ENCODE data around the gene POFUT1.
"Not testable (repeated sequence)": the region's sequence is repeated elsewhere in the genome, so short reads cannot be mapped to it uniquely, and the experiment has no call there.

The POFUT1 gene

DNA sequence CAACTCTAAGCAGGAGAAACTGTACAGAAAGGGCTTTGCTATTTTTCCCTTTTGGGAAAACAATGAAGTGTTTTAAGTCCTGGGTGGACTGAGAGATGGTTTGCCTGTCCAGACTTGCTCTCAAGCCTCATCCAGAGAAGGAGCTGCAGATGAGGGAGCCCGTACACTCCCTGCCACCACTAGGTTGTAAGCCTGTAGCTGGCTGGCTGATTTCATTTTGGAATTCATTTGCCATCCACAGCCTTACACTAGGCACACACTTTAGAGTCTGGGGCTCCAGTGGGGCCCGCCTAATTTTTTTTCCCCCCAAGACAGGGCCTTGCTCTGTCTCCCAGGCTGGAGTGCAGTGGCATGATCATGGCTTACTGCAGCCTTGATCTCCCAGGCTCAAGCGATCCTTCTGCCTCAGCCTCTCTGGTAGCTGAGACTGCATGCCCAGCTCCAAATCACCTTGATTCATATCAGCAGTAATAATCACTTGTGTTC, 28.4 kb downstream of the POFUT1 start:
- DNase-seq: no peak

DNA sequence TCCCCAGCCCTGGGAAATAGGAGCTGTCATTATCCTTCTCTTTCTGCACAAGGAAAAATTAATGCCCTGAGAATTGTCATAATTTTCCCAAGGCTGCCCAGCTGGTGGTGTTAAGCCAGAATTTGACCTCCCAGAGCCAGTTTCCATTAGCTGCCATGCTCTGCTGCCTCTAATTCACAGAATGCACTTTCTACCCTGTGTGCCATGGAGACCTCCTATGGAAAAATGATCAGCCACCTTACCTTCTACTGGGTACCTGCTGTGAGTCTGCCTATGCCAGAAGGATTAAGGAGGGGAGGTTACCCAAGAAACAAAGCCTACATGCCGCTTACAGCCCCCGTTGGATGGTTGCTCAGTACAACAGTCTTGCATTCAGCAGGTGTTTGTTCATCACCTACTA, 29.1 kb downstream of the POFUT1 start:
- DNase-seq: no peak

DNA sequence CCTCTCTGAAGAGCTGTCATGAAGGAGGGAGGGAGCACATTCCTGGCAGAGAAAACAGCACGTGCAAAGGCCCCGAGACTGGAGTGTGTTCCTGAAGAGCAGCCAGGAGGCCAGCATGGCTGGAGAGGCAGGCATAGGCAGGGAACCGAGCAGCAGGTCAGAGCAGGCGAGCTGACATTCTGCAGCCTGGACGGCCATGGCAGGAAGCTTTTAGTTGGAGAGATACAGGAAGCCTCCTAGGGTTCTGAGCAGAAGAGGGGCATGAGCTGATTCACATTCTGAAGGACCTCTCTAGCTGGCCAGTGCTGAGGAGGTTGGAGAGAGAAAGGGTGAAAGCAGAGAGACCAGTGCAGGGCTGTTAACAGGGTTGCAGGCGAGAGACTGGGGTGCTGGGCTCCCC, 29.7 kb downstream of the POFUT1 start:
- no peak for DNase-seq

DNA sequence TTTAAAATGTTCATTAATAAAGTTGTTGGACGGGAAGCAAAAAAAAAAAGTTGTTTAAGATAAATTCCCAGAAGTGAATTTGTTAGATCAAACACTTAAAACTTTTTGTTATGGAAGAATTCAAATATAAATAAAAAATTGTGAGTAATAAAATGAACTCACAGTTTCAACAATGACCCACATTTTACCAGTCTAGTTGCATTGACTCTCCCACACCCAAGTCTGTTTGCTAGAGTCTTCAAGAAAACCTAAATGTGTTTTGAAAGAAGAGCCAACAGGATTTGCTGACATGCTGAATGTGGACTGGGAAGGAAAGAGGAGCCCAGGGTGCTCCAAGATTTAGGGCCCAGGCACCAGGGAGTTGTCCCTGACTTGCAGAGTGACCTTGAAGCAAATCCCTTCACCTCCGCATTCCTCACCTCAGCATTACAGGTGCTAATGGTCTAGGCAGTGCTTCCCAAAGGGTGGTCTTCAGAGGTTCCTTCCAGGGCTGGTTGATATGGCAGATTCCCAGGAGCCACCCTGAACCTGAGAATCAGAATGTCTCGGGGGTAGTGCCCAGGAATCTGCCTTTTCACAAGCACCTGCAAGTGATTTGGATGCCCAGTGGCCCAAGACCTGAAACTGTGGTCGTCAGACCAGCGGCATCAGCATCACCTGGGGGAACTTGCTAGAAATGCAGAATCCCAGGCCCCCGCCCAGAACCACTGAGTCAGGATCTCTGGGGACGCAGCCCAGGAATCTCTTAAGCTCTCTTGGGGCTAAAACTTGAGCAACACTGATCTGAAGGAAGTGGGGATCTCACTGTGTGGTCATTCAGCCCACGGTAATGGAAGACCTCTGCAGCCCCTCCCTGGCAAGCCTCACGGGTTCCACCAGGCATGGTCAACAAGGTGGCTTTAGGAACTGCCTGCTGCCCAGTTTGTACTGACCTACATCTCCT, 31.1 kb downstream of the POFUT1 start:
- no peak for DNase-seq

DNA sequence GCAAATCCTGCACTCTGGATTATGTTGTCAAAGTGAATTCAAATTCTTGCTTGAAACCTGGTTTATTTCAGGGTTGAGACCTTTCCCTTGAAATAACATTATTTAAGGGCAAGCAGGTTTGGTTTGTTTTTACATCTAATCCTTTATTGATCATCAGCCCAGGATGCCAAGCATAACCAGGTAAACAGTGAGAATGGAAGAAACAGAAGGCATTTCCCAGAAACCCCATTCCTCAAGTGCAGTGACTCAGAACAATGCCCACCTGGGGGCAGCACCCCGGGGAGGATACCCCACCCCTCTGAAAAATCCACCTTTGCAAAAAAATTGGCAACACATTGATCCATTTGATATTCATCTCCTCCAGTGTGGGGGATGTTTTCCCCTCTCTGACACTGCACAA, 32.5 kb downstream of the POFUT1 start:
- no peak for DNase-seq

DNA sequence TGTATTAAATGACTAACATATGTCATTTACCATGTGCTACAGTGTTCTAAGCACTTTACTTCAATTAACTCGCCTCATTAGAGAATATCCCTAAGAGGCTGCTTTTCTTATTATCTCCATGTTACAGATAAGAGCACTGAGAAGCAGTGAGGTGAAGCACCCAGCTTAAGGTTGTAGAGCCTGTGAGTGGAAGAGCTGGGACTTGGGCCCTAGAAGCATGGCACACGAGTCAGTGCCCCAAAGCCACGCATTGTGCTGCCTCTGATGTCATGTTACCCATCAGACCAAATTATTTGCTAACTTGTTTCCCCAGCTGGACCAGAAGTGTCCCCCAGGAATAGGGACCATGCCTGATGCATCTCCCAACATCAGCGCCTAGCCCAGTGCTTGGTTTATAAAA, 34.1 kb downstream of the POFUT1 start:
- DNase-seq: no peak

DNA sequence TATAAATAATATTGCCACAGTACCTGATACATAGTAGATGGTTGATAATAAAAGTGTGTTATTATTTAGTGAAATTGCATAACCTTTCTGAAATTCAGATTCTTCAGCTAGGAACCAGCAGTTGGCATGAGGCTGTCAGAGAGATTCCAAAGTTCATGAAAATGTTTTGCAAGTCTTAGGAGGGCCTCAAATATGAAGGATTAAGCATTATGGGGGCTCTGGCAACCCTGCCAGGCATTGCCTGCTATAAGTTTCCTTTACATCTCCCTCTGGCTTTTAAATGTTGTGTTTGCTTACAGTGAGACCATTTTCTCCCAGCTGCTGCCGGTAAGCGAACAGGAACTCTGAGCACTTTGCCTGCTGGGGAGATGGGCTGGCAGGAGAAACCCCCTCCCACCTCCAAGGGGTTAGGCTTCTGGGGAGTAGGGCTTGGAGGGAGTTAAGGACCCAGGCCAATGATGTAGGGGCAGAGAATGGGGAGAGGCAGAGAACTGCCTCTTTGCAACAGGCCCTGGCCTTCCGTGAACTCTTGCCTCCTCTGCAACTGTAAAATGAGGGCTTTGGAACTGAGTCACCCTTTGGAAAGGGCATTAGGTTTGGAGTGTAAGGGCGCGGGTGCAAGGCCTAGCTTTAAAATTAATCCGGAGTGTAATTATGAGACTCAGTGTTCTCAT, 36.6 kb downstream of the POFUT1 start:
- no peak for DNase-seq

DNA sequence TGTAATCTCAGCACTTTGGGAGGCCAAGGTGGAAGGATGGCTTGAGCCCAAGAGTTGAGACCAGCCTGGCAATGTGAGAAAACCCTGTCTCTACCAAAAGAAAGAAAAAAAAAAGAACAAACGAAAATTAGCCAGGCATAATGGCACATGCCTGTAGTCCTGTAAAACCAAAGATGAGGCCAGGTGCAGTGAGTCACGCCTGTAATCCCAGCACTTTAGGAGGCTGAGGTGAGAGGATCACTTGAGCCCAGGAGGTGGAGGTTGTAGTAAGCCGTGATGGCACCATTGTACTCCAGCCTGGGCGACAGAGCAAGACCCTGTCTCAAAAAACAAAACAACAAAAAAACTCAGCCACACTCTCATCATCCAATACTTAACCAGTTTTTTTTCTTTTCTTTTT, 37.3 kb downstream of the POFUT1 start:
- no peak for DNase-seq

DNA sequence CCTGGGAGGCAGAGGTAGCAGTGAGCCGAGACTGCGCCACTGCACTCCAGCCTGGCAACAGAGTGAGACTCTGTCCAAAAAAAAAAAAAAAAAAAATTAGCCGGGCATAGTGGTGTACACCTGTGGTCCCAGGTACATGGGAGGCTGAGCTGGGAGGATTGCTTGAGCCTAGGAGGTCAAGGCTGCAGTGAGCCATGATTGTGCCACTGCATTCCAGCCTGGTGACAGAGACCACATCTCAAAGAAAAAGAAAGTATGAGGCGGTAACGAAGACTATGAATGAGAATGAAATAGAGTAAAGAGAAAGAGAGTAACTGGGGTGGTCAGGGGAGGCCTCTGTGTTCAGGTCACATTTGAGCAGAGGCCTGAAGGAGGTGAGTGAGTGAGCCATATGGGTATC, 38.5 kb downstream of the POFUT1 start:
- not testable (repeated sequence) for DNase-seq

DNA sequence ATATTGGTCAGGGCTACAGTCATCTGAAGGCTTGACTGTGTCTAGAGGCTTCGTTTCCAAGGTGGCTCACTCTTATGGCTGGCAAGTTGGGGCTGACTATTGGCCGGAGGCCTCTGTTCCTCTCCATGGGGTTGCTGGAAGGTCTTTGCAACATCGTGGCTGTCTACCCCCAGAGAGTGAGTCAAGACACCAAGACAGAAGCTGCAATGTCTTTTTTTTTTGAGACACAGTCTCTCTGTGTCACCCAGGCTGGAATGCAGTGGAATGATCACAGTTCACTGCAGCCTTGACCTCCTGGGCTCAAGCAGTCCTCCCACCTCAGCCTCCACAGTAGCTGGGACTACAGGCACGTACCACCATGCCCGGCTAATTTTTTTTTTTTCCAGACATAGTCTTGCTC, 40.4 kb downstream of the POFUT1 start:
- no peak for DNase-seq

DNA sequence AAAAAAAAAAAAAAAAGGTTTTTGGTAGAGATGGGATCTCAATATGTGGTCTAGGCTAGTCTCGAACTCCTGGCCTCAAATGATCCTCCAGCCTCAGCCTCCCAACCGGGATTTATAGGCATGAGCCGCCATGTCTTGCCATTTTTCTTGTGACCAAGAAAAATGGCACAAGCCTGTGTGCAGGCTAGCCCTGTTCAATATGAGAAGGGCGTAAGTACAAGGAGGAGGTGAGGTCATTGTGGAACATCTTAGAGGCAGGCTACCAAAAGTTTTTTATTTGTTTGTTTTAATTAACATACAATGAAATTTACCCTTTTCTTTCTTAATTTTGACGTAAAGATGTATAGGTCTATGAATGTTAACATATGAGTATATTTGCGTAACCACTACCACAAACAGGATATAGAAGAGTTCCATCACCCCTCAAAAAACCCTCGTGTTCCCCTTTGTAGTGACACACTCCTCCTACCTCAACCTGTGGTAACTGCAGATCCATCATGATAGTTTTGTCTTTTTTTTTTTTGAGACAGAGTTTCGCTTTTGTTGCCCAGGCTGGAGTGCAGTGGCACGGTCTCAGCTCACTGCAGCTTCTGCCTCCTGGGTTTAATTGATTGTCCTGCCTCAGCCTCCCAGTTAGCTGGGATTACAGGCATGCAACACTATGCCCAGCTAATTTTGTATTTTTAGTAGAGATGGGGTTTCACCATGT, 41.5 kb downstream of the POFUT1 start:
- peak; percentile 25 for DNase-seq

DNA sequence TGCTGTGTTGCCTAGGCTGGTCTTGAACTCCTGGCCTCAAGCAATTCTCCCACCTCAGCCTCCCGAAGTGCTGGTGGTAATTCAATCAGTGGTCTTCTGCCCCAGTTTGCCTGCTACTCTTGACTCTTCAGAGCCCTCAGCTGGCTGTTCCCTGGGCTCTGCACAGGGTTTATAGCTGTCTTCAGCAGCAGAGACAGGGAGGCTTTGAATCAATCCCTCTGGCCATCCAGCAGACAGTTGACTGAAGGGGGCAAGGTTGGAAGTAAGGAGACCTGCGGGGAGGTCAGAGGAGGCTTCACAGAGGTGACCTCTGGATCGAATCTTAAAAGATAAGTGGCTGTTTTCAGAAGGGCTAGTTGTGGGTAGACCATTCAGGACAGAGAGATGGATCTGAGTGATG, 43.8 kb downstream of the POFUT1 start:
- no peak for DNase-seq

DNA sequence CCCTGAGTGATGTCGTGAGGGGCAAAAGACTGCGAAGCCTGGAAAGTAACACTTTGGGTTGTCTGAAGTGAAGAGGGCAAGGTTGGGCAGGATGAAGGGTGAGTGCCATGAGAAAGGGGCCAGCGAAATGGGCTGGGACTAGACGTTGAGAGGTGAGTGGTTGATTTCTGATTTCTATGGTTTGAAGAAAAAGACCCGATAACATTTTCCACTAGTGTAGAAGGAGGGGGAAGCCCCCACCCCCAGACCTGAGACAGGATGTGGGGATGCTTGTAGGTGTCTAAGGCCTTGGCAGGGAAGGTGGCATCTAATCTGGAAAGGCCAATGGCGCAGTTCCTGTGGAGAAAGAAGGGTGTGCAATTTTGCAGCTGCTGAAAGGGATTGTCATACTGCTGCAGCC, 44.5 kb downstream of the POFUT1 start:
- no peak for DNase-seq

DNA sequence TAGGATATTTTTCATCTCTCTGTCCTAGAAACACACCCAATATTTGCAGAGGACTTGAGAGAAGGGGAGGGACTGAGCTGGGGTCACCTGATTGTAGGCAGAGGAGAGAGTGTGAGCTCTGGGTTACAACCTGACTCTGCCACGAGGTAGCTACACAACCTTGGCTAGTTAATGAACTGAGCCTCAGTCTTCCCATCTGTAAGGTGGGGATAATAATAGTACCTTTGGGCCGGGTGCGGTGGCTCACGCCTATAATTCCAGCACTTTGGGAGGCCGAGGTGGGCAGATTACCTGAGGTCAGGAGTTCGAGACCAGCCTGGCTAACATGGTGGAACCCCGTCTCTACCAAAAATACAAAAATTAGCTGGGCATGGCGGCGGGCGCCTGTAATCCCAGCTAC, 53.3 kb downstream of the POFUT1 start:
- not testable (repeated sequence) for DNase-seq

DNA sequence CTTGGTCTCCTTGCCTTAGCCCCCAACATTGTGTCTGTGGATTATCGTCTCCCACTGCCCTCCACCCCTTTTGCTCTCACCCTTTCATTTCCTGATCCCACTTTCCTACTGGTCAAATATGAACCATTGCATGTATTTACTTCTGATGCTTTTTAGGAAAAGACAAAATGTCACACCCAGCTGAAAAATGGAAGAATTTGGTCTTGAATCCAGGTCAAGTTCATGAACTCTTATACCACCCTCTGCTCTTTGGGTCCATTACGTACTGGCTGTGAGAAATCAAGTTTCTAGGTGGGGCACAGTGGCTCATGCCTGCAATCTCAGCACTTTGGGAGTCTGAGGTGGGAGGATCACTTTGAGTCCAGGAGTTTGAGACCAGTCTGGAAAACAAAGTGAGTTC, 54.0 kb downstream of the POFUT1 start:
- DNase-seq: no peak

DNA sequence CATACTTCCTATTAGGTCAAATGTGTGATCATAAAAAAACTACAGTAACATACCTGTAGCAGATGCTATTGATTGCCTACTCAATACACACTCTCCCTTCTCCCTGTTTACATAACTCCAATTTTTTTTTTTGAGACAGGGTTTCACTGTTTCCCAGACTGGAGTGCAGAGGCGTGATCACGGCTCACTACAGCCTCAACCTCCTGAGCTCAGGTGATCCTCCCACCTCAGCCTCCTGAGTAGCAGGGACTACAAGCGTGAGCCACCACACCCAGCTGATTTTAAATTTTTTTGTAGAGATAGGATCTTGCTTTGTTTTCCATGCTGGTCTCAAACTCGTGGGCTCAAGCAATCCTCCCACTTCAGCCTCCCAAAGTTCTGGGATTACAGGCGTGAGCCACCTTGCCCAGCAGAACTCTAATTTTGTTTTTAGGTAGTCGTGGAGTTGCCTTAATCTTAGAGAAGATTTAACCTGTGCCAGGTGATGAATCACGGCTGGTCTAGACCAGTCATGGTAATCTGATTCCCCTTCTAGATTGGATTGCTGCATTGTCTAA, 55.8 kb downstream of the POFUT1 start:
- no peak for DNase-seq

DNA sequence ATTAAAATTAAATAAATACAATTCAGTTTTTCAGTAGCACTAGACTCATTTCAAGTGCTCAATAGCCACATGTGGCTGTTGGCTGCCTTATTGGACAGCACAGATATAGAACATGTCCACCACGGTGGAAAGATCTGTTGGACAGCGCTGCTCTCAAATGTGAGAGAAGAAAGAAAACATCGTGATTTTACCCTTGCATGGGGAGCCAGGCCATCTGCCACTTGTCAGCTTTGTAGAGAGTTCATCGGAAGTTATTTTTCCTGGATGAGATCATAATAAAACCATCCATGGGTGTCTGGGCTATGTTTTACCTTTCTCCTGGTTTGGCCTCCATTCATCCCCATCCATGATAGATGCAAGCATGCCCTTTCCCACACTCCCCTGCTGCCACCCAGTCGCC, 63.9 kb downstream of the POFUT1 start:
- DNase-seq: no peak

DNA sequence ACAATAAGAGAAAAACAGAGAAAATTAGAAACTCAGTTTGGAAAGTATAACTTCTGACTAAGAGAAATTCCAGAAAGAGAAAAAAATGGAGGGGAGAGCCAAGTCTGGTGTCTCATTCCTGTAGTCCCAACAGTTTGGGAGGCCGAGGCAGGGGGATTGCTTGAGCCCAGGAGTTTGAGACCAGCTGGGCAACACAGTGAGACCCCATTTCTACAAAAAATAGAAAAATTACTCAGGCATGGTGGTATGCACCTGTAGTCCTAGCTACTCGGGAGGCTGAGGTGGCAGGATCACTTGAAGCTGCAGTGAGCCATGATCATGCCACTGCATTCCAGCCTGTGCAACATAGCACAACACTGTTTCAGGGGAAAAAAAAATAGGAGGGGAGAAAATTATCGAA, 66.7 kb downstream of the POFUT1 start:
- no peak for DNase-seq

DNA sequence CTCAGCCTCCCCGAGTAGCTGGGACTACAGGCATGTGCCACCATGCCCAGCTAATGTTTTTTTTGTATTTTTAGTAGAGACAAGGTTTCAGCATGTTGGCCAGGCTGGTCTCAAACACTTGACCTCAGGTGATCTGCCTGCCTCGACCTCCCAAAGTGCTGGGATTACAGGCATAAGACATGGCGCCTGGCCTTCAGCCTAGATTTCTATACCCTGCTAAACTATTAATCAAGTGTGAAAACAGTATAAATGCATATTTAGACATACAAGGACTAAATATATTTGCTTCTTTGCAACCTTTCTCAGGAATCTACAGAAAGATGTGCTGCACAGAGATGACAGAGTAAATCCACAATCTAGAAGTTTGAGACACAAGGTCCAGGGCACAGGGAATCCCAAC, 67.5 kb downstream of the POFUT1 start:
- not testable (repeated sequence) for DNase-seq

DNA sequence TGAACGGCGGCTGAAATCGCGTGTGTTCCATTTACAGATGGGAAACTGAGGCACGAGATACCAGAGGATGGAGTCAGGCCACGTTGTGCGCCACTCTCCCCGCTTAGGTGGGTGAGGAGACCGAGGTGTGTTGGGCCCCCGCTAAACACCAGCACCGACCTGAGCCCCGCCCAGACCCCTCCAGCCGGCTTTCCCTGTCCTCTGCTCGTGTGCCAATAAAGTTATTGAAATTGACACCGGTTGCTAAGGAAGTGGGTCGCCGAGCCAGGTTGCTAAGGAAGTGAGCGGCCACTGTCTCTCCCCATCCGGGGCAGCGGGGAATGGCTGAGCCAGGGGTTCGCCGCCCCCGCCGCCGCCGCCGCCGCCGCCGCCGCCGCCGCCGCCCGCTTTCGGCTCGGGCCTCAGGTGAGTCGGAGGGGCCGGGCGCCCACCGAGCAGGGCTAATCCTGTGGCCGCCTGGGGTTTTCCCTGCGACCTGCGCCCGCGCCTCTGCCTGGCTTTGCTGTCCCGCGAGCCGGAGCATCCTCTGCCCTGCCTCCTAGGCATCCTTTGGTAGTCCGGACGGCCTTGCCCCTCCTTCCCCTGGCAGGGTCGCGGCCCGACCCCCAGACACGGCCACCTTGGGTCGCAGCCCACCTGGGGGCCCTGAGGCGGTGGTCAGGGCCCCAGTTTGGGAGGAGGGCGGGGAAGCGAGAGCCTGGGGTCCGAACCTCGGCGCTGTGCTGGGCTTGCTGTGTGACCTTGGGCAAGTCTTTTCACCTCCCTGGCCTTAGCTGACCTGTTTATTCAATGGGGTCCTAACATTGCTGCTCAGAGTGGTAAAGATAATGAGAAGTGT, 69.9 kb downstream of the POFUT1 start, which contains the start of gene KIF3B:
KIF3B (plus strand) TSS at position 291 of the 838 bp plus-strand sequence. CDS start 32,127 bp downstream, outside the sequence.
- DNase-seq: peak; percentile 88

DNA sequence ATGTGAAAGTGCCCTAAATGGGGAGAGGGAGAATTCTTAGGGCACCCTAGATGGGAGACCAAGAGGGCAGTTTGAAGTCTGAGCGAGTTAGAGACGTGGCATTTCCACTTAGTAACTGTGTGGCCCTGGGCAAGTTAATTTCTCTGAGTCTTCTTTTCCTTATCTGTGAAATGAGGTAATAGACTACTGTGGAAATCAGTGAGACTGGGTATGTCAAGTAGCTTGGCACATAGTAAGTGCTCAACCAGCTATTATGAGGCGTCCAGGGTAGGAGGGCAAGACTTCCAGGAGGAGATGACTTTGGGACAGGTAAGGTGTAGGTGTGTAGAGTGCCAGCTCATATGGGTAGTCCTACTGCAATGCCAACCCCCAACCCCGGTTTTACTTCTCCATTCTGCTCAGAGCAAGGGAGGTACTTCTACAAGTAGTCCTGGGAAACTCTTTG, 70.5 kb downstream of the POFUT1 start:
- DNase-seq: peak; percentile 23

DNA sequence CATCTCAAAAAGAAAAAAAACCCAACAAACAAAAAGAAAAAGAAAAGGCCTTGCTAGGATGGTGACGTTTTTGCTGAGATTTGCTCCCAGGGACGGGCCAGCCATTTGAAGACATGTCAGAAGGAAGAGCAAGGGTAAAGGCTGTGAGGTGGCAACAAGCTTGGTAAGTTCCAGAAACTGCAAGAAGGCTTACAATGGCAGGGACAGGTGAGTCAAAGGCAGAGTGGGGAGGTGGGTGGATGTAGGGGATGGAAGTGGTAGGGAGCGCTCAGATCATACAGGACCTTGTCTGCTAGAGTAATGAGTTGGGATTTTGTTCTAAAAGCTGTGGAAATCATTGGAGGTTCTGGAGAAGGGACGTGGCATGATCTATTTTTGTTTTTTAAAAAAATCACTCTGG, 74.0 kb downstream of the POFUT1 start:
- no peak for DNase-seq

Data from CD4-positive, alpha-beta T cell treated with Interferon gamma for 1 hour (primary cell).